H1 (cell line): ENCODE results near the gene RBMS1.

Experiments
- CBX5 ChIP-seq: fragments of 300-800, 300-1000 bp; sonication (generic); IDR thresholded peaks from 2 replicates; pipeline ENCODE4 v1.7.1; 2016; ENCODE audit warnings: antibody characterized with exemption, low read length, low read depth
- CHD2 ChIP-seq: IDR thresholded peaks from 2 replicates; pipeline ENCODE4 v1.6.1; 2012; ENCODE audit warnings: low read length, improper control_type of control experiment
- CTCF ChIP-seq, 3 experiments: IDR thresholded peaks; 1 replicate in 2 of 3; 2 replicates in 1 of 3; pipeline versions ENCODE4 v1.5.1 to v1.6.1; 2011; ENCODE audit warnings: low read length in 3 of 3, mild to moderate bottlenecking in 3 of 3, inconsistent platforms in 2 of 3, low read depth in 1 of 3, moderate library complexity in 1 of 3; ENCODE audit not compliant: insufficient read depth in 1 of 3; ENCODE audit errors: control extremely low read depth in 1 of 3
- EZH2 ChIP-seq: fragments of 200-600 bp; sonication (generic); IDR thresholded peaks from 2 replicates; pipeline ENCODE4 v1.7.1; 2012; ENCODE audit warnings: low read depth, mild to moderate bottlenecking, moderate library complexity, low read length, inconsistent platforms; ENCODE audit not compliant: severe bottlenecking
- JUND ChIP-seq: IDR thresholded peaks from 2 replicates; pipeline ENCODE4 v1.6.1; 2011; ENCODE audit warnings: mild to moderate bottlenecking, improper control_type of control experiment, low read length
- KDM4A ChIP-seq: IDR thresholded peaks from one replicate; pipeline ENCODE4 v1.7.1; 2012; ENCODE audit warnings: low read depth, mild to moderate bottlenecking, moderate library complexity, low read length, inconsistent platforms; ENCODE audit not compliant: severe bottlenecking
- POLR2A ChIP-seq, 2 experiments: IDR thresholded peaks; 1 replicate in 1 of 2; 2 replicates in 1 of 2; pipeline ENCODE4 v1.6.1; 2011; ENCODE audit warnings: low read depth in 2 of 2, low read length in 2 of 2, mild to moderate bottlenecking in 2 of 2; ENCODE audit errors: control extremely low read depth in 1 of 2
- RFX5 ChIP-seq: IDR thresholded peaks from 2 replicates; pipeline ENCODE4 v1.6.1; 2011; ENCODE audit warnings: low read depth, low read length, improper control_type of control experiment, borderline replicate concordance
- SIN3A ChIP-seq, 2 experiments: IDR thresholded peaks in 1 of 2; conservative IDR thresholded peaks in 1 of 2; 2 replicates each; pipeline ENCODE4 v1.6.1; 2011 to 2012; ENCODE audit warnings: low read length in 2 of 2, improper control_type of control experiment in 1 of 2, low read depth in 1 of 2, mild to moderate bottlenecking in 1 of 2
- TCF12 ChIP-seq: IDR thresholded peaks from 2 replicates; pipeline ENCODE4 v1.6.1; 2011; ENCODE audit warnings: low read depth, mild to moderate bottlenecking, low read length
- YY1 ChIP-seq: IDR thresholded peaks from 2 replicates; pipeline ENCODE4 v1.6.1; 2011; ENCODE audit warnings: low read depth, mild to moderate bottlenecking, low read length

GRCh38 chr2:160373666-160374065 is 119.9 kb downstream of the RBMS1 start:
- TF ChIP-seq SIN3A (conservative IDR thresholded peaks at IDR 0.05 in 1 of 2, IDR thresholded peaks at IDR 0.05 in 1 of 2; ENCODE audit: low read depth in 1 of 2, low read length in 2 of 2) = no peak
- TF ChIP-seq EZH2 = no peak
- TF ChIP-seq KDM4A = no peak
- no peak for TF ChIP-seq CHD2
- no peak for TF ChIP-seq TCF12
- no peak for TF ChIP-seq JUND
- no peak for TF ChIP-seq CTCF (IDR thresholded peaks at IDR 0.05; ENCODE audit: control extremely low read depth in 1 of 3, insufficient read depth in 1 of 3, low read depth in 1 of 3, low read length in 3 of 3)
- no peak for TF ChIP-seq CBX5
- no peak for TF ChIP-seq YY1
- TF ChIP-seq RFX5 = no peak
- no peak for TF ChIP-seq POLR2A (IDR thresholded peaks at IDR 0.05; ENCODE audit: control extremely low read depth in 1 of 2, low read depth in 2 of 2, low read length in 2 of 2)
